ENCODE measurements around the gene SF3B5.
"Not testable (repeated sequence)": the region's sequence is repeated elsewhere in the genome, so short reads cannot be mapped to it uniquely, and the experiment has no call there.

SF3B5 gene

GRCh38 chr6:144104488-144104887, 9.1 kb upstream of the SF3B5 start:
- no peak for DNase-seq

GRCh38 chr6:144103026-144103563, 7.7 kb upstream of the SF3B5 start:
- no peak for DNase-seq

- no peak for DNase-seq
These were observed 3.6 kb upstream of the SF3B5 start for GRCh38 chr6:144098993-144099392.

GRCh38 chr6:144094731-144095133, 641 bp downstream of the SF3B5 start:
- no peak for DNase-seq

GRCh38 chr6:144093658-144094057, 1.7 kb downstream of the SF3B5 start:
- no peak for DNase-seq

GRCh38 chr6:144093236-144093635, 2.1 kb downstream of the SF3B5 start:
- DNase-seq = no peak

GRCh38 chr6:144090384-144090783, 5.0 kb downstream of the SF3B5 start:
- no peak for DNase-seq

- no peak for DNase-seq
These were observed 7.5 kb downstream of the SF3B5 start for GRCh38 chr6:144087789-144088426.

- DNase-seq = no peak
These were observed 8.4 kb downstream of the SF3B5 start for GRCh38 chr6:144086959-144087358.

- DNase-seq = no peak
These were observed 12.2 kb downstream of the SF3B5 start for GRCh38 chr6:144083172-144083571.

GRCh38 chr6:144082412-144082811, 13.0 kb downstream of the SF3B5 start:
- DNase-seq = not testable (repeated sequence)

GRCh38 chr6:144077871-144078270, 17.5 kb downstream of the SF3B5 start:
- no peak for DNase-seq

- no peak for DNase-seq
These were observed 19.5 kb downstream of the SF3B5 start for GRCh38 chr6:144075875-144076274.

- no peak for DNase-seq
These were observed 20.2 kb downstream of the SF3B5 start for GRCh38 chr6:144075187-144075586.

- no peak for DNase-seq
These were observed 22.3 kb downstream of the SF3B5 start for GRCh38 chr6:144073024-144073423.

GRCh38 chr6:144069506-144069905, 25.9 kb downstream of the SF3B5 start:
- DNase-seq = no peak

GRCh38 chr6:144068794-144069193, 26.6 kb downstream of the SF3B5 start:
- no peak for DNase-seq

- no peak for DNase-seq
These were observed 28.5 kb downstream of the SF3B5 start for GRCh38 chr6:144066741-144067484.

- DNase-seq = no peak
These were observed 29.1 kb downstream of the SF3B5 start for GRCh38 chr6:144066255-144066654.

- DNase-seq = no peak
These were observed 30.1 kb downstream of the SF3B5 start for GRCh38 chr6:144065213-144065660.

GRCh38 chr6:144064402-144065212, 30.8 kb downstream of the SF3B5 start:
- no peak for DNase-seq

GRCh38 chr6:144063744-144064401, 31.5 kb downstream of the SF3B5 start:
- peak; percentile 93 for DNase-seq

GRCh38 chr6:144063246-144063743, 32.1 kb downstream of the SF3B5 start:
- no peak for DNase-seq
